HG03565 (cell line): ENCODE results near the gene CIDEB.

ENCODE experiments used
- ATAC-seq: cut with Tn5 transposase; IDR thresholded peaks from one replicate; pipeline ENCODE4 v1.9.1; 2021; ENCODE audit warnings: mild to moderate bottlenecking, moderate library complexity; ENCODE audit not compliant: unreplicated experiment

CIDEB gene

GRCh38 chr14:24314377-24315193 lies 6.8 kb upstream of the CIDEB start:
- no peak for ATAC-seq

- ATAC-seq, result no peak
Observed at GRCh38 chr14:24313913-24314312, 6.1 kb upstream of the CIDEB start.

GRCh38 chr14:24312736-24313507 lies 5.1 kb upstream of the CIDEB start:
- ATAC-seq, result no peak

- no peak for ATAC-seq
Observed at GRCh38 chr14:24311837-24312615, 4.2 kb upstream of the CIDEB start.

DNA sequence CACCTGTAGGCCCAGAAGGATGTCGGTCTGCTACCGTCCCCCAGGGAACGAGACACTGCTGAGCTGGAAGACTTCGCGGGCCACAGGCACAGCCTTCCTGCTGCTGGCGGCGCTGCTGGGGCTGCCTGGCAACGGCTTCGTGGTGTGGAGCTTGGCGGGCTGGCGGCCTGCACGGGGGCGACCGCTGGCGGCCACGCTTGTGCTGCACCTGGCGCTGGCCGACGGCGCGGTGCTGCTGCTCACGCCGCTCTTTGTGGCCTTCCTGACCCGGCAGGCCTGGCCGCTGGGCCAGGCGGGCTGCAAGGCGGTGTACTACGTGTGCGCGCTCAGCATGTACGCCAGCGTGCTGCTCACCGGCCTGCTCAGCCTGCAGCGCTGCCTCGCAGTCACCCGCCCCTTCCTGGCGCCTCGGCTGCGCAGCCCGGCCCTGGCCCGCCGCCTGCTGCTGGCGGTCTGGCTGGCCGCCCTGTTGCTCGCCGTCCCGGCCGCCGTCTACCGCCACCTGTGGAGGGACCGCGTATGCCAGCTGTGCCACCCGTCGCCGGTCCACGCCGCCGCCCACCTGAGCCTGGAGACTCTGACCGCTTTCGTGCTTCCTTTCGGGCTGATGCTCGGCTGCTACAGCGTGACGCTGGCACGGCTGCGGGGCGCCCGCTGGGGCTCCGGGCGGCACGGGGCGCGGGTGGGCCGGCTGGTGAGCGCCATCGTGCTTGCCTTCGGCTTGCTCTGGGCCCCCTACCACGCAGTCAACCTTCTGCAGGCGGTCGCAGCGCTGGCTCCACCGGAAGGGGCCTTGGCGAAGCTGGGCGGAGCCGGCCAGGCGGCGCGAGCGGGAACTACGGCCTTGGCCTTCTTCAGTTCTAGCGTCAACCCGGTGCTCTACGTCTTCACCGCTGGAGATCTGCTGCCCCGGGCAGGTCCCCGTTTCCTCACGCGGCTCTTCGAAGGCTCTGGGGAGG lies 3.1 kb upstream of the CIDEB start, which contains the start of gene LTB4R:
Gene LTB4R (plus strand): TSS at position 857 of the 959 bp plus-strand sequence. CDS start 4,150 bp downstream, outside the sequence.
- ATAC-seq, result peak; percentile 56

- no peak for ATAC-seq
Observed at GRCh38 chr14:24310265-24310645, 2.5 kb upstream of the CIDEB start.

- no peak for ATAC-seq
Observed at GRCh38 chr14:24309538-24310264, 1.9 kb upstream of the CIDEB start, which contains the start of gene LTB4R2. LTB4R2 (plus strand) TSS chr14:24310140; CDS start chr14:24310665, 525 bp downstream.

DNA sequence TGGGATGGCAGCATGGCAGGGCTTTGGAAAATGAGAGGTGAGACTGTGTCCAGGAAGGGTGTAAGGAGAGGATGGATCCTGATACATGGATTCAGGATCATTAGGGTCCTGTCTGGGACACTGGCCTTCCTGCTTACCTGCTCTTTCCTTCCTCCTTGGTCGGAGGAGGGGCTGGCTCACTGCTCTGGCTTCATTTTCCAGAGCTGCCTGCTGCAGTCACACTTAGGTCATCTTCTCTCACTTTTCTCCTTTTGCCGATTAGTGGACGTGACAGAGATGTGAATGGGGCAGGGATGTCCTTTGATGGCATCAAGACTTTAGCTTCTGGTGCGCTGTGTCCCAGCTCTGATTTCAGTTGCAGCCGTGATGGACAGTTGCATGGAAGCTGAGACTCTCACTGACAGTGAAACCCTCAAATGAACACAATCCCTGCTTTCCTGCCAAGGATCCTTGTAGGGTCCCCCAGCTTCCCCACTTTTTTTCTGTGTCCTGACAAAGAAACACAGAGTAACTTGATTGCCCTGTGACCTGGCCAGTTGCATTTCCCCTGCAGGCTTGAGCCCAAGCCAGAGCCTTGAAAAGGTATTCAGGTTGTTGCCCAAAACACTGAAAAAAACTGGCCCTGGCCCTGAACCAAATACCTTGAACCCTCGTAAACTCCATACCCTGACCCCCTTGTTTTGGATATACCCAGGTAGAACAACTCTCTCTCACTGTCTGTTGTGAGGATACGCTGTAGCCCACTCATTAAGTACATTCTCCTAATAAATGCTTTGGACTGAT lies 756 bp upstream of the CIDEB start:
- no peak for ATAC-seq

DNA sequence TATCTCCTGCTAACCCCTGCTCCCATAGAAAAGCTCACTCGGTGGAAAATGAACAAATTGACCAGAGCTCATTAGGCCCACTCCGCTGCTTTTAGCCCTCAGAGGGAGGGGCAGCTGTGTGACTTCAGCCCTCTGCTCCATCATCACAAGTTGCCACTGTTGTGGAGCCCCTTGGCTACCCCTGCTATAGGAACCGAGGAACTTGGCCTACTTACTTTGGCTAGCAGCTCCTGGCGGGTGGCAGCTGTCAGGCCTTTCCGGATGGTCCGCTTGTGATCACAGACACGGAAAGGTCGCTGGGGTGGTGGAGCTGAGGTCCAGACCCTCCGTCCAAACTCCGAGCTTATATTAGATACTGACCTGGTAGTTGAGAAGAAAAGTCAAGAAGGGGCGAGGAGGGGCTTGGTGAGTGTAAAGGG lies 612 bp downstream of the CIDEB start:
- no peak for ATAC-seq

DNA sequence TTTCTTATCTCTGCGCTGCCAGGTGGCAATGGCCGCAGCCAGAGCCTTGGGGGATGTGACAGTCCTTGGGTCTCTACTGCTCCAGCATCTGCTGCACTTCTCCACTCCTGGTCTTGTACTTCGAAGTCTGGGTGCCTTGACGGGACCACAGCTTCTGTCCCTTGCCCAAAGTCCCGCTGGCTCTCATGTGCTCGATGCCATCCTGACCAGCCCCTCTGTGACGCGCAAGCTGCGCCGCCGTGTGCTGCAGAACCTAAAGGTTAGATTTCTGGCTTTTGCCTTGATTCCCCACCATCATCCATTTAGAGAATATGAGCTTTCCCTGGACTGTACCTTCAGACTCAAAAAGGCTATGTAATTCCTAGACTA lies 3.8 kb downstream of the CIDEB start:
- ATAC-seq, result no peak

- ATAC-seq, result no peak
Observed at GRCh38 chr14:24300326-24300980, 7.3 kb downstream of the CIDEB start.

DNA sequence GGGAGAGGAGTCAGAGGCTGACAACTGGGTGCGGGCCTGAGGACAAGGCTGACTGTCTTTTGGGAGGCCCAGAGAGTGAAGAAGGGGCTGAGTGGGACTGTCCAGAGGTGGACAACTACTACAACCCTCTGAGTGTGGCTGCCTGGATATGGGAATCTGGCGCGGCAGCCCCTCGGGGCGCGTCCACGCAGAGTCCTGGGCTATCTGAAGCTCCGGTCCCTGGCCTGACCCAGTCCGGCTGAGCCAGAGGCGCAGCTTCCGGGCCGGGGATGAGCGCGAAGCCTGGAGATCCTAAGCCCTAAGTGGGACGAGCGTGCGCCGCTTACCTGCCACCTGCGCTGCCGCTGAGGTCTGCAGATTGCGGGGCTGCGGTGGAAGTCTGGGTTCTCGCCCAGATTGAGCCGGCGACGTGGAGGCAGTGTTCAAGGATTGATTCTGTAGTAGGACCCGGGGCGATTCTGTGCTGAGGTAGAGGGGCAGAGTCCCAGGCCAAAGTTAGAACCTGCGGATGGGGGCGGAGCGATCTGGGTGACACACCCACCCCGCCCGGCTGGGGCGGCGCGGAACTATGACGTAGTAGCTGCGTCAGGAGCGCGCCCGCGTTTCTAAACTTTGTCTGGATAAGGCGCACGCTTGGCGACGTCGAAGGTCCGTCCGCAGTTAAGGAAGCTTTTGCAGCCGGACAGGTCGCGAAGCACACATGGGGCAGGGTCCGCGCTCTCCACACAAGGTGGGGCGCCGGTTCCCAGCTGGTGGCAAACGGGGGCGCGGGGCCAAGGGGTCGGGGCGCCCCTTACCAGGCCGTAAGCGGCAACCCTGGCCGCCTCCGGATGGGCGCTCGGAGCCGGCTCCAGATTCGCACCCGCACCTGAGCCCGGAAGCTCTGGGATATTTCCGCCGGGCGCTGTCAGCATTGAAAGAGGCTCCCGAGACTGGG lies 8.3 kb downstream of the CIDEB start, which contains the start of the genes DHRS1 and NOP9:
Gene DHRS1 (minus strand): TSS at position 526 of the 937 bp plus-strand sequence. CDS start 674 bp downstream, outside the sequence.
Gene NOP9 (plus strand): TSS at position 596 of the 937 bp plus-strand sequence. CDS start 105 bp downstream, at position 701.
- peak; percentile 67 for ATAC-seq

- no peak for ATAC-seq
Observed at GRCh38 chr14:24298892-24299254, 8.9 kb downstream of the CIDEB start.

DNA sequence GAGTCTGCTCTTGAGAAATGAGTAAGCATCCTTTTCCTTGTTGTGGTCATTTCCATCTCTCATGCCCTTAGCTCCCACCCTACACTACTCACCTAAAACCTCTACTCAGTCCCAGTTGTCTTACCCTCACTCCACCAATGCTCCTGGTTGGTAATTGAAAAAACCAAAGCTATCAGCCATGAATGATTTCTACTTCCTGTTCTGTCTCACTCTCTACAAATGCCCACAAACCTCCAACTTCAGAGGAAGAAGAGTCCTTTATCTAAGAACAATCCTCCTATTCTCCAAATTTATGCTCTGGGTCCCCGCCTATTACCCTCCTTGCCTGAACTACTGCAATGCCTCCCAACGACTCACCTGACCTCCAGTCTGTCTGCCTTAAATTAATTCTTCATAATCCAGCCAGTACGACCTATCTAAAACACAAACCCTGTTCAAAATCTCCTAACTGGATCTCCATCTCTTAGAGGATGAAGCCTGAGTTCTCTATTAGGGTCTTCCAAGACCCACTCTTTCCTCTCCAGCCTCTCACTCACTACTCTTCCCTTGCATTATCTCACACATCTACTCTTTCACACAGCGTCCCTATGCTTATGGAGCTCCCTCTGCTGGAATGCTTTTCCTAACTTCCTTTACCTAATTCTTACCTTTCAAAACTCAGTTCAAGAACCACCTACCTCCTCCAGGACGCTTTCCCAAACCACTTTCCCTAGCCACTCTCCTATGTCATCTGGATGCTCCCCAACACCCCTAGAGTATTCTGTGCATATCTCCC lies 10.4 kb downstream of the CIDEB start:
- peak; percentile 2 for ATAC-seq

GRCh38 chr14:24296341-24297157 lies 11.2 kb downstream of the CIDEB start:
- ATAC-seq, result peak; percentile 46
